ENCODE measurements around the gene RAPGEF3. TPM values are rescaled to one million over a fixed set of nuclear protein-coding genes. Genes with fewer than 3 reads are reported as not detected.

RAPGEF3 gene
- total RNA-seq, 2 donors from 2014 or later: 0.19 to 0.25 TPM

- peaks cover 0 to 12% of the 10 kb centered on the region in 2 donors for H3K27me3 Mint-ChIP-seq
- H3K27ac Mint-ChIP-seq: no peak overlapping the region
- no peaks in the 10 kb centered on the region for H3K9me3 Mint-ChIP-seq
- H3K4me3 Mint-ChIP-seq: no peak overlapping the region
- no peaks in the 10 kb centered on the region for H3K36me3 Mint-ChIP-seq
- peaks cover 11 to 15% of the 10 kb centered on the region in 2 donors for H3K4me1 Mint-ChIP-seq (ENCODE audit: low read depth in 2 of 2)
- no peak for DNase-seq (ENCODE audit: low spot score)
- no peak for ATAC-seq
Measured at GRCh38 chr12:47751561-47751960, 7.1 kb downstream of the RAPGEF3 start.

- DNase-seq (ENCODE audit: low spot score): no peak
- Mint-ChIP-seq H3K9me3 (no peaks in the 10 kb centered on the region), H3K36me3 (no peaks in the 10 kb centered on the region), H3K27ac (no peak overlapping the region), H3K27me3 (peaks cover 0 to 12% of the 10 kb centered on the region in 2 donors), H3K4me1 (ENCODE audit: low read depth in 2 of 2) (peaks cover 11 to 14% of the 10 kb centered on the region in 2 donors), H3K4me3 (no peak overlapping the region)
- no peak for ATAC-seq
Measured at GRCh38 chr12:47750916-47751470, 7.7 kb downstream of the RAPGEF3 start.

- no peak for ATAC-seq
- no peak overlapping the region for H3K4me3 Mint-ChIP-seq
- no peak for DNase-seq (ENCODE audit: low spot score)
- H3K36me3 Mint-ChIP-seq: no peaks in the 10 kb centered on the region
- no peaks in the 10 kb centered on the region for H3K9me3 Mint-ChIP-seq
- H3K27me3 Mint-ChIP-seq: peaks cover 4 to 13% of the 10 kb centered on the region in 2 donors
- H3K27ac Mint-ChIP-seq: no peak overlapping the region
- peaks cover 4 to 7% of the 10 kb centered on the region in 2 donors for H3K4me1 Mint-ChIP-seq (ENCODE audit: low read depth in 2 of 2)
Measured at GRCh38 chr12:47750229-47750798, 8.4 kb downstream of the RAPGEF3 start.

- Mint-ChIP-seq H3K9me3 (no peaks in the 10 kb centered on the region), H3K4me1 (ENCODE audit: low read depth in 2 of 2) (peaks cover 0 to 3% of the 10 kb centered on the region in 2 donors), H3K27ac (no peak overlapping the region), H3K27me3 (peaks cover 14 to 20% of the 10 kb centered on the region in 2 donors), H3K36me3 (no peaks in the 10 kb centered on the region), H3K4me3 (no peak overlapping the region)
- DNase-seq (ENCODE audit: low spot score): no peak
- no peak for ATAC-seq
Measured at GRCh38 chr12:47748899-47749298, 9.8 kb downstream of the RAPGEF3 start.

GRCh38 chr12:47748507-47748828 is 10.2 kb downstream of the RAPGEF3 start:
- Mint-ChIP-seq H3K27ac (no peak overlapping the region), H3K27me3 (peaks cover 17 to 20% of the 10 kb centered on the region in 2 donors), H3K9me3 (no peaks in the 10 kb centered on the region), H3K36me3 (no peaks in the 10 kb centered on the region), H3K4me3 (no peak overlapping the region), H3K4me1 (ENCODE audit: low read depth in 2 of 2) (peaks cover 0 to 3% of the 10 kb centered on the region in 2 donors)
- ATAC-seq (no peak), DNase-seq (ENCODE audit: low spot score) (no peak)

GRCh38 chr12:47747596-47748506 is 10.8 kb downstream of the RAPGEF3 start:
- H3K27me3 Mint-ChIP-seq: peaks cover 20 to 21% of the 10 kb centered on the region in 2 donors
- no peaks in the 10 kb centered on the region for H3K36me3 Mint-ChIP-seq
- ATAC-seq (no peak), DNase-seq (ENCODE audit: low spot score) (no peak)
- H3K4me1 Mint-ChIP-seq (ENCODE audit: low read depth in 2 of 2): peaks cover 0 to 3% of the 10 kb centered on the region in 2 donors
- H3K9me3 Mint-ChIP-seq: no peaks in the 10 kb centered on the region
- no peak overlapping the region for H3K27ac Mint-ChIP-seq
- H3K4me3 Mint-ChIP-seq: no peak overlapping the region

- Mint-ChIP-seq H3K4me3 (no peak overlapping the region), H3K9me3 (no peaks in the 10 kb centered on the region), H3K36me3 (no peaks in the 10 kb centered on the region), H3K27me3 (peaks cover 20 to 21% of the 10 kb centered on the region in 2 donors), H3K4me1 (ENCODE audit: low read depth in 2 of 2) (peaks cover 5 to 6% of the 10 kb centered on the region in 2 donors), H3K27ac (no peak overlapping the region)
- ATAC-seq (no peak), DNase-seq (ENCODE audit: low spot score) (no peak)
Measured at GRCh38 chr12:47747126-47747525, 11.6 kb downstream of the RAPGEF3 start.

- no peaks in the 10 kb centered on the region for H3K9me3 Mint-ChIP-seq
- no peak overlapping the region for H3K27ac Mint-ChIP-seq
- DNase-seq (ENCODE audit: low spot score): no peak
- H3K27me3 Mint-ChIP-seq: peaks cover 20 to 21% of the 10 kb centered on the region in 2 donors
- H3K4me1 Mint-ChIP-seq (ENCODE audit: low read depth in 2 of 2): peaks cover 6 to 8% of the 10 kb centered on the region in 2 donors
- no peak overlapping the region for H3K4me3 Mint-ChIP-seq
- ATAC-seq: no peak
- no peaks in the 10 kb centered on the region for H3K36me3 Mint-ChIP-seq
Measured at GRCh38 chr12:47746523-47746922, 12.2 kb downstream of the RAPGEF3 start.

GRCh38 chr12:47746073-47746472 is 12.6 kb downstream of the RAPGEF3 start:
- Mint-ChIP-seq H3K36me3 (no peaks in the 10 kb centered on the region), H3K9me3 (no peaks in the 10 kb centered on the region), H3K27me3 (peaks cover 21 to 23% of the 10 kb centered on the region in 2 donors), H3K4me1 (ENCODE audit: low read depth in 2 of 2) (peaks cover 10 to 12% of the 10 kb centered on the region in 2 donors), H3K27ac (no peak overlapping the region), H3K4me3 (no peak overlapping the region)
- no peak for DNase-seq (ENCODE audit: low spot score)
- ATAC-seq: no peak

- Mint-ChIP-seq H3K4me3 (no peak overlapping the region), H3K4me1 (ENCODE audit: low read depth in 2 of 2) (peaks cover 11 to 14% of the 10 kb centered on the region in 2 donors), H3K9me3 (no peaks in the 10 kb centered on the region), H3K27ac (no peak overlapping the region), H3K27me3 (peaks cover 21 to 23% of the 10 kb centered on the region in 2 donors), H3K36me3 (no peaks in the 10 kb centered on the region)
- no peak for DNase-seq (ENCODE audit: low spot score)
- ATAC-seq: no peak
Measured at GRCh38 chr12:47745485-47746041, 13.1 kb downstream of the RAPGEF3 start.

- no peak for DNase-seq (ENCODE audit: low spot score)
- no peaks in the 10 kb centered on the region for H3K9me3 Mint-ChIP-seq
- H3K27me3 Mint-ChIP-seq: peaks cover 21% of the 10 kb centered on the region in 2 donors
- no peaks in the 10 kb centered on the region for H3K36me3 Mint-ChIP-seq
- H3K4me1 Mint-ChIP-seq (ENCODE audit: low read depth in 2 of 2): peaks cover 11 to 16% of the 10 kb centered on the region in 2 donors
- no peak for ATAC-seq
- no peak overlapping the region for H3K4me3 Mint-ChIP-seq
- no peak overlapping the region for H3K27ac Mint-ChIP-seq
Measured at GRCh38 chr12:47744778-47745436, 13.8 kb downstream of the RAPGEF3 start.

- H3K36me3 Mint-ChIP-seq: no peaks in the 10 kb centered on the region
- H3K27ac Mint-ChIP-seq: no peak overlapping the region
- ATAC-seq: no peak
- no peaks in the 10 kb centered on the region for H3K9me3 Mint-ChIP-seq
- peaks cover 18 to 21% of the 10 kb centered on the region in 2 donors for H3K27me3 Mint-ChIP-seq
- peaks cover 15 to 21% of the 10 kb centered on the region in 2 donors for H3K4me1 Mint-ChIP-seq (ENCODE audit: low read depth in 2 of 2)
- no peak overlapping the region for H3K4me3 Mint-ChIP-seq
- no peak for DNase-seq (ENCODE audit: low spot score)
Measured at GRCh38 chr12:47744005-47744651, 14.6 kb downstream of the RAPGEF3 start.

GRCh38 chr12:47743311-47743860 is 15.3 kb downstream of the RAPGEF3 start:
- H3K9me3 Mint-ChIP-seq: no peaks in the 10 kb centered on the region
- DNase-seq (ENCODE audit: low spot score) (no peak), ATAC-seq (no peak)
- peaks cover 15 to 17% of the 10 kb centered on the region in 2 donors for H3K4me1 Mint-ChIP-seq (ENCODE audit: low read depth in 2 of 2)
- H3K36me3 Mint-ChIP-seq: no peaks in the 10 kb centered on the region
- H3K4me3 Mint-ChIP-seq: no peak overlapping the region
- H3K27me3 Mint-ChIP-seq: peaks cover 14 to 21% of the 10 kb centered on the region in 2 donors
- H3K27ac Mint-ChIP-seq: no peak overlapping the region

Data from natural killer cell treated with Interleukin-12 subunit alpha and Interleukin-12 subunit beta and Interleukin-15 and Interleukin-18, amount 100 ng/mL, for 72 hours (primary cell).